H1 (cell line): ENCODE data around the gene ERAP2. TPM values are rescaled to one million over a fixed set of nuclear protein-coding genes. Genes with fewer than 3 reads are reported as not detected.

Experiments used
- CTCF ChIA-PET: fragments of 300-600 bp; sonication (Branson Sonifier 250); formaldehyde crosslinking; loops from one replicate; lab custom pipeline; 2021; ENCODE audit not compliant: partially characterized antibody; lab: Charles Lee
- POLR2A ChIA-PET: fragments of 300-600 bp; sonication (Branson Sonifier 250); formaldehyde crosslinking; loops from one replicate; lab custom pipeline; 2021; ENCODE audit warnings: inconsistent platforms; ENCODE audit not compliant: partially characterized antibody; lab: Charles Lee
- DNase-seq, 2 experiments: peaks; one replicate each; pipeline versions ENCODE4 v3.0.0 to v3.0.0-alpha.2; 2010 to 2022; ENCODE audit warnings: low spot score in 2 of 2, low read depth in 1 of 2, mixed read lengths in 1 of 2
- FAIRE-seq: peaks from 2 replicates; lab custom pipeline; 2011; peaks lifted over from hg19 to GRCh38; lab: Jason Lieb, UNC
- H2AFZ ChIP-seq: 2 replicates; pipeline ENCODE4 v1.8.1; 2012; ENCODE audit warnings: low read length, inconsistent platforms
- H2AK5ac ChIP-seq: 2 replicates; pipeline ENCODE4 v1.6.1; 2013; ENCODE audit warnings: low read depth, low read length
- H2BK120ac ChIP-seq: replicated peaks from 2 replicates; pipeline ENCODE3; 2013; ENCODE audit warnings: low read depth, low read length, inconsistent platforms
- H2BK12ac ChIP-seq: 2 replicates; pipeline ENCODE4 v1.6.1; 2013; ENCODE audit warnings: low read depth, low read length
- H2BK15ac ChIP-seq: 2 replicates; pipeline ENCODE4 v1.6.1; 2013; ENCODE audit warnings: low read length
- H2BK20ac ChIP-seq: 2 replicates; pipeline ENCODE4 v1.6.1; 2013; ENCODE audit warnings: low read length
- H2BK5ac ChIP-seq: 2 replicates; pipeline ENCODE4 v1.6.1; 2013; ENCODE audit warnings: low read depth, low read length
- H3K14ac ChIP-seq: 2 replicates; pipeline ENCODE4 v1.6.1; 2013; ENCODE audit warnings: inconsistent platforms; ENCODE audit not compliant: insufficient read length
- H3K18ac ChIP-seq: 2 replicates; pipeline ENCODE4 v1.6.1; 2013; ENCODE audit warnings: low read length; ENCODE audit errors: extremely low read depth
- H3K23ac ChIP-seq: 2 replicates; pipeline ENCODE4 v1.6.1; 2013; ENCODE audit warnings: inconsistent platforms; ENCODE audit not compliant: insufficient read length
- H3K23me2 ChIP-seq: 2 replicates; pipeline ENCODE4 v1.6.1; 2013; ENCODE audit warnings: low read depth, low read length
- H3K27ac ChIP-seq: 2 replicates; pipeline ENCODE4 v1.6.1; 2011; ENCODE audit warnings: low read depth, low read length, inconsistent platforms
- H3K27me3 ChIP-seq, 4 experiments: replicated peaks in 1 of 4; 1 replicate in 1 of 4; 2 replicates in 3 of 4; pipeline versions ENCODE4 v1.6.1 to v1.8.1; 2011 to 2013; ENCODE audit warnings: low read length in 3 of 4, mild to moderate bottlenecking in 3 of 4, inconsistent platforms in 2 of 4, mixed read lengths in 2 of 4, moderate library complexity in 1 of 4; ENCODE audit not compliant: control insufficient read depth in 3 of 4, insufficient read depth in 3 of 4; ENCODE audit errors: extremely low read depth in 1 of 4
- H3K36me3 ChIP-seq, 4 experiments: 2 replicates each; pipeline versions ENCODE4 v1.6.1 to v1.8.1; 2011 to 2013; ENCODE audit warnings: mild to moderate bottlenecking in 4 of 4, low read length in 3 of 4, moderate library complexity in 2 of 4, control low read depth in 1 of 4, inconsistent platforms in 1 of 4; ENCODE audit not compliant: insufficient read depth in 4 of 4, control insufficient read depth in 2 of 4
- H3K4ac ChIP-seq: replicated peaks from 2 replicates; pipeline ENCODE3; 2013; ENCODE audit warnings: low read length, low read depth, mixed read lengths, inconsistent platforms; ENCODE audit not compliant: insufficient read length
- H3K4me1 ChIP-seq, 4 experiments: replicated peaks in 1 of 4; 1 replicate in 1 of 4; 2 replicates in 3 of 4; pipeline versions ENCODE4 v1.6.1 to v1.8.1; 2011 to 2013; ENCODE audit warnings: low read length in 3 of 4, inconsistent platforms in 2 of 4, mixed read lengths in 1 of 4; ENCODE audit not compliant: insufficient read depth in 4 of 4, control insufficient read depth in 3 of 4
- H3K4me2 ChIP-seq, 2 experiments: 2 replicates each; pipeline versions ENCODE4 v1.6.1 to v1.8.1; 2011 to 2013; ENCODE audit warnings: low read depth in 2 of 2, low read length in 2 of 2, control low read depth in 1 of 2, inconsistent platforms in 1 of 2, mild to moderate bottlenecking in 1 of 2; ENCODE audit not compliant: insufficient read depth in 1 of 2
- H3K4me3 ChIP-seq, 4 experiments: fragments of 200-600, 300-600 bp in 1 of 4; sonication (generic), shearing (Covaris generic), sonication (Bioruptor Twin) in 1 of 4; 2 replicates each; pipeline versions ENCODE4 v1.5.1 to v1.8.1; 2011 to 2016; ENCODE audit warnings: low read length in 4 of 4, low read depth in 3 of 4, control low read depth in 2 of 4, inconsistent platforms in 2 of 4, mild to moderate bottlenecking in 2 of 4, mixed read lengths in 1 of 4, moderate library complexity in 1 of 4; ENCODE audit not compliant: insufficient read depth in 2 of 4; ENCODE audit errors: extremely low read depth in 1 of 4
- H3K56ac ChIP-seq: replicated peaks from 2 replicates; pipeline ENCODE3; 2013; ENCODE audit warnings: low read depth, mild to moderate bottlenecking, mixed read lengths, low read length, inconsistent platforms; ENCODE audit not compliant: insufficient read length
- H3K79me1 ChIP-seq: 2 replicates; pipeline ENCODE4 v1.6.1; 2013; ENCODE audit warnings: low read depth, low read length, control low read depth
- H3K79me2 ChIP-seq, 2 experiments: 2 replicates each; pipeline versions ENCODE4 v1.6.1 to v1.8.1; 2012 to 2013; ENCODE audit warnings: low read length in 2 of 2, mild to moderate bottlenecking in 2 of 2, inconsistent platforms in 1 of 2; ENCODE audit not compliant: insufficient read depth in 2 of 2, control insufficient read depth in 1 of 2
- H3K9ac ChIP-seq, 4 experiments: replicated peaks in 1 of 4; 1 replicate in 1 of 4; 2 replicates in 3 of 4; pipeline versions ENCODE4 v1.6.1 to v1.8.1; 2011 to 2013; ENCODE audit warnings: low read depth in 3 of 4, low read length in 3 of 4, control low read depth in 2 of 4, mild to moderate bottlenecking in 2 of 4, moderate library complexity in 2 of 4, inconsistent platforms in 1 of 4; ENCODE audit errors: extremely low read depth in 1 of 4
- H3K9me3 ChIP-seq, 2 experiments: 2 replicates each; pipeline versions ENCODE4 v1.6.1 to v1.8.1; 2012 to 2013; ENCODE audit warnings: mild to moderate bottlenecking in 2 of 2, moderate library complexity in 2 of 2, control low read depth in 1 of 2, inconsistent platforms in 1 of 2, low read depth in 1 of 2, low read length in 1 of 2, mixed read lengths in 1 of 2; ENCODE audit not compliant: insufficient read depth in 2 of 2
- H4K20me1 ChIP-seq, 2 experiments: replicated peaks in 1 of 2; 2 replicates each; pipeline versions ENCODE3 to v1.8.1; 2011 to 2013; ENCODE audit warnings: inconsistent platforms in 2 of 2, low read length in 2 of 2, mild to moderate bottlenecking in 1 of 2; ENCODE audit not compliant: insufficient read depth in 2 of 2, control insufficient read depth in 1 of 2
- H4K5ac ChIP-seq: 2 replicates; pipeline ENCODE4 v1.6.1; 2013; ENCODE audit warnings: low read length, low read depth, mixed read lengths, inconsistent platforms; ENCODE audit not compliant: insufficient read length
- H4K8ac ChIP-seq: 2 replicates; pipeline ENCODE4 v1.8.0; 2013; ENCODE audit warnings: mild to moderate bottlenecking, moderate library complexity, low read length, inconsistent platforms; ENCODE audit not compliant: insufficient read depth; ENCODE audit errors: extremely low read depth
- H4K91ac ChIP-seq: replicated peaks from 2 replicates; pipeline ENCODE3; 2013; ENCODE audit warnings: low read length, mixed read lengths, inconsistent platforms; ENCODE audit not compliant: insufficient read length
- BRCA1 ChIP-seq: IDR thresholded peaks from 2 replicates; pipeline ENCODE4 v1.6.1; 2012; ENCODE audit warnings: low read depth, low read length, improper control_type of control experiment
- CREB1 ChIP-seq: IDR thresholded peaks from 2 replicates; pipeline ENCODE4 v1.6.1; 2012; ENCODE audit warnings: inconsistent platforms
- CTBP2 ChIP-seq: IDR thresholded peaks from 2 replicates; pipeline ENCODE4 v1.7.0; 2011; ENCODE audit warnings: borderline replicate concordance, mild to moderate bottlenecking, moderate library complexity, mixed read lengths, low read length; ENCODE audit not compliant: insufficient read depth, insufficient read length
- FOSL1 ChIP-seq: IDR thresholded peaks from 2 replicates; pipeline ENCODE4 v1.6.1; 2011; ENCODE audit warnings: mild to moderate bottlenecking, low read depth, low read length, moderate library complexity; ENCODE audit not compliant: insufficient read depth
- RAD21 ChIP-seq, 2 experiments: IDR thresholded peaks in 1 of 2; conservative IDR thresholded peaks in 1 of 2; 2 replicates each; pipeline ENCODE4 v1.6.1; 2011; ENCODE audit warnings: low read depth in 2 of 2, low read length in 2 of 2, improper control_type of control experiment in 1 of 2, inconsistent platforms in 1 of 2, mild to moderate bottlenecking in 1 of 2, moderate library complexity in 1 of 2
- RNF2 ChIP-seq: fragments of 200-900, 300-1000 bp; sonication (generic); IDR thresholded peaks from 2 replicates; pipeline ENCODE4 v1.7.1; 2016; ENCODE audit warnings: borderline replicate concordance, low read depth, mild to moderate bottlenecking, antibody characterized with exemption, low read length; ENCODE audit not compliant: poor library complexity, severe bottlenecking; ENCODE audit errors: missing control alignments
- RXRA ChIP-seq: IDR thresholded peaks from 2 replicates; pipeline ENCODE4 v1.6.1; 2011; ENCODE audit warnings: low read depth, mild to moderate bottlenecking, low read length, moderate library complexity; ENCODE audit not compliant: insufficient read depth
- SIX5 ChIP-seq: IDR thresholded peaks from 2 replicates; pipeline ENCODE4 v1.6.1; 2011; ENCODE audit warnings: mild to moderate bottlenecking, low read depth, low read length
- TAF1 ChIP-seq: IDR thresholded peaks from 2 replicates; pipeline ENCODE4 v1.6.1; 2011; ENCODE audit warnings: mild to moderate bottlenecking, low read depth, low read length
- TEAD4 ChIP-seq: IDR thresholded peaks from 2 replicates; pipeline ENCODE4 v1.6.1; 2012; ENCODE audit warnings: low read depth, low read length, inconsistent platforms, mixed read lengths
- WGBS, 2 experiments: shearing (Covaris generic) in 1 of 2; methylation state at CpG; one replicate each; pipeline versions ENCODE4 v1.1.6 to v1.1.7; 2013 to 2015; ENCODE audit warnings: low lambda C conversion rate in 2 of 2, mixed read lengths in 2 of 2, inconsistent platforms in 1 of 2, low coverage in 1 of 2, missing lambda C conversion rate in 1 of 2; ENCODE audit not compliant: insufficient replicate concordance in 2 of 2, insufficient coverage in 1 of 2, insufficient read length in 1 of 2; ENCODE audit errors: extremely low coverage in 1 of 2, missing lambda C conversion rate in 1 of 2; 5-methylcytosine and 5-hydroxymethylcytosine counted together
- polyA plus RNA-seq, 7 experiments: library from polyadenylated mRNA; depleted of rRNA in 3 of 7; stranded (reverse) in 5 of 7; unstranded in 2 of 7; fragments of >200 nt in 5 of 7; fragments of 200-250 nt in 2 of 7; gene quantifications; 1 replicate in 5 of 7; 2 replicates in 1 of 7; 4 replicates in 1 of 7; pipeline versions ENCODE4 v1.2.1 to v1.2.3, GENCODE V29; 2011 to 2013; ENCODE audit warnings: missing spikeins in 2 of 7, mixed read lengths in 2 of 7
- total RNA-seq: library from RNA; stranded (reverse); fragmentation: NEBNext Ultra II Directional; extraction: Animal tissue kit (Norgen Biotek cat#: 25700); gene quantifications from 2 replicates; pipeline ENCODE4 v1.2.1, GENCODE V29; 2021

The ERAP2 gene
- total and polyA plus RNA-seq, 2 of the 8 experiments (the other 6 are each of a cell fraction or from before 2014, with no cell fraction given) = 0.14 TPM; not detected in 1

DNA sequence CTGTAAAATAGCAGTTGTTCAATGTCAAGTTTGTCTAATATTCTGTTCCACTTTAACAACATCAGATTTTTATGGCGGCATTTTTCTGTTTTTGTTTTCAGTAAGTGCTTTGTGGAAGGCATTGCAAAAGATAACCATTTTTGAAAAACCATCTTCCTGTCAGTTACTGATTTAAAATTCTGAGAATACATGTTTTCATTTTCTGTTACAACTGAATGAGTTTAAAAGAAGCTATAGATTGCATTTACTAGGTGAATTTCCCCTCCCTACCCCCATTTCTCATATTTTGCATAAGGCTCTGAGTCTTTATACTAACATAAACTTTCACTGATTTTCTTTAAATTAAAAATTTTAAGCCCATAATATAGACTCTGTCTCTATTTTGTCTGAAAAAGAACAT is 4.6 kb upstream of the ERAP2 start:
- H3K23me2 ChIP-seq = no peaks in the 10 kb centered on the region
- no peaks in the 10 kb centered on the region for H3K79me1 ChIP-seq
- no peak overlapping the region for H2BK12ac ChIP-seq
- no peak overlapping the region for H3K23ac ChIP-seq
- no peaks in the 10 kb centered on the region for H3K27me3 ChIP-seq
- peak overlapping the region in 1 of 4 experiments; percentile 34; a peak in 1 of 7 replicates for H3K9ac ChIP-seq
- no peaks in the 10 kb centered on the region for H3K9me3 ChIP-seq
- H2AFZ ChIP-seq = no peak overlapping the region
- H2BK120ac ChIP-seq = no peak overlapping the region
- H2BK5ac ChIP-seq = no peak overlapping the region
- H3K79me2 ChIP-seq = no peaks in the 10 kb centered on the region
- H3K27ac ChIP-seq = no peak overlapping the region
- no peak overlapping the region for H2BK15ac ChIP-seq
- no peak overlapping the region for H4K5ac ChIP-seq
- no peaks in the 10 kb centered on the region for H4K20me1 ChIP-seq
- no peak overlapping the region for H3K4ac ChIP-seq
- TF ChIP-seq RXRA (no peak), SIX5 (no peak), RAD21 (IDR thresholded peaks at IDR 0.05 in 1 of 2, conservative IDR thresholded peaks at IDR 0.05 in 1 of 2; ENCODE audit: low read depth in 2 of 2, low read length in 2 of 2) (no peak), CTBP2 (no peak), TAF1 (no peak), CREB1 (no peak), FOSL1 (no peak), RNF2 (no peak), BRCA1 (no peak), TEAD4 (no peak)
- DNase-seq (no peak), FAIRE-seq (no peak)
- no peak overlapping the region for H3K14ac ChIP-seq
- no peak overlapping the region for H3K4me3 ChIP-seq
- no peak overlapping the region for H2AK5ac ChIP-seq
- ChIA-PET CTCF (interaction anchor here (0.8 to 7.0 kb wide), 7 partner anchors 11 to 290 kb away, joined by 3 to 77 read pairs (median 3); partner anchors contain the start of genes LIX1 and LNPEP), POLR2A (no interaction called here)
- 92% methylated on average over 1 of the region's 1 CpG; no CpG with 5 or more reads in 1 of the 2 experiments for WGBS, 2 experiments
- no peak overlapping the region for H3K4me2 ChIP-seq
- H3K4me1 ChIP-seq = peaks cover 0 to 8% (median 5%) of the 10 kb centered on the region in 4 experiments; a peak in 4 of 7 replicates
- no peak overlapping the region for H2BK20ac ChIP-seq
- H3K56ac ChIP-seq = no peak overlapping the region
- H4K8ac ChIP-seq = no peak overlapping the region
- H4K91ac ChIP-seq = no peak overlapping the region
- no peaks in the 10 kb centered on the region for H3K36me3 ChIP-seq
- no peak overlapping the region for H3K18ac ChIP-seq
